Activated T-cell treated with anti-CD3 and anti-CD28 coated beads, Interleukin-2, amount 50 U/mL, for 1 hour (primary cell): ENCODE measurements around the gene PNPLA8.
"Not testable (repeated sequence)": the region's sequence is repeated elsewhere in the genome, so short reads cannot be mapped to it uniquely, and the experiment has no call there.

Experiments
- DNase-seq: peaks from one replicate; pipeline ENCODE4 v3.0.0-alpha.2; 2020

PNPLA8 gene

GRCh38 chr7:108525985-108526767 is at the start of gene PNPLA8:
PNPLA8 (minus strand) TSS chr7:108526135; CDS start chr7:108515491, 10,644 bp downstream.
- DNase-seq = peak; percentile 100

- DNase-seq = no peak
Measured at GRCh38 chr7:108575156-108575555, 49.2 kb upstream of the PNPLA8 start.

- DNase-seq = no peak
Measured at GRCh38 chr7:108572480-108572879, 46.5 kb upstream of the PNPLA8 start.

- DNase-seq = peak; percentile 52
Measured at GRCh38 chr7:108570146-108570755, 44.3 kb upstream of the PNPLA8 start.

- DNase-seq = peak; percentile 98
Measured at GRCh38 chr7:108569381-108570145, 43.6 kb upstream of the PNPLA8 start, which contains the start of the genes DNAJB9 and THAP5. DNAJB9 (plus strand) TSS chr7:108569874; CDS start chr7:108571727, 1,853 bp downstream. THAP5 (minus strand) TSS chr7:108569706; CDS start chr7:108569569, 137 bp downstream.

- DNase-seq = no peak
Measured at GRCh38 chr7:108568801-108569380, 43.0 kb upstream of the PNPLA8 start.

- DNase-seq = no peak
Measured at GRCh38 chr7:108565987-108566386, 40.1 kb upstream of the PNPLA8 start.

GRCh38 chr7:108561047-108561619 is 35.2 kb upstream of the PNPLA8 start:
- DNase-seq = no peak

- no peak for DNase-seq
Measured at GRCh38 chr7:108559253-108559652, 33.3 kb upstream of the PNPLA8 start.

- DNase-seq = no peak
Measured at GRCh38 chr7:108557617-108558016, 31.7 kb upstream of the PNPLA8 start.

GRCh38 chr7:108557191-108557590 is 31.3 kb upstream of the PNPLA8 start:
- no peak for DNase-seq

GRCh38 chr7:108556665-108557064 is 30.7 kb upstream of the PNPLA8 start:
- DNase-seq = not testable (repeated sequence)

- not testable (repeated sequence) for DNase-seq
Measured at GRCh38 chr7:108548141-108548896, 22.4 kb upstream of the PNPLA8 start.

- no peak for DNase-seq
Measured at GRCh38 chr7:108541478-108541877, 15.5 kb upstream of the PNPLA8 start.

GRCh38 chr7:108538685-108539084 is 12.8 kb upstream of the PNPLA8 start:
- not testable (repeated sequence) for DNase-seq

- DNase-seq = not testable (repeated sequence)
Measured at GRCh38 chr7:108538236-108538635, 12.3 kb upstream of the PNPLA8 start.

- DNase-seq = no peak
Measured at GRCh38 chr7:108537229-108537628, 11.3 kb upstream of the PNPLA8 start.

GRCh38 chr7:108535744-108536143 is 9.8 kb upstream of the PNPLA8 start:
- no peak for DNase-seq

- DNase-seq = no peak
Measured at GRCh38 chr7:108535257-108535656, 9.3 kb upstream of the PNPLA8 start.

- DNase-seq = no peak
Measured at GRCh38 chr7:108533712-108534111, 7.8 kb upstream of the PNPLA8 start.

- DNase-seq = no peak
Measured at GRCh38 chr7:108529341-108529740, 3.4 kb upstream of the PNPLA8 start.

GRCh38 chr7:108528183-108528712 is 2.3 kb upstream of the PNPLA8 start:
- no peak for DNase-seq
